A549 (cell line): ENCODE measurements around the gene ARHGEF19.

Source experiments
- BHLHE40 ChIP-seq: IDR thresholded peaks from 2 replicates; pipeline ENCODE4 v1.6.1; 2012; ENCODE audit warnings: low read depth, low read length, inconsistent platforms
- CHD2 ChIP-seq: fragments of 150-350 bp; IDR thresholded peaks from 2 replicates; pipeline ENCODE4 v1.6.1; 2014; ENCODE audit warnings: low read length; ENCODE audit not compliant: partially characterized antibody
- CTCF ChIP-seq: fragments of >200 bp; sonication (Bioruptor Twin); formaldehyde crosslinking; IDR thresholded peaks from 3 replicates; pipeline ENCODE4 v1.5.1; 2016
- HMGXB4 ChIP-seq: fragments of 250-450 bp; sonication (Bioruptor Pico); IDR thresholded peaks from 2 replicates; pipeline ENCODE4 v1.5.0; 2021; ENCODE audit warnings: mild to moderate bottlenecking, moderate library complexity, borderline replicate concordance
- KDM1A ChIP-seq: fragments of 200-600 bp; sonication (generic); IDR thresholded peaks from 2 replicates; pipeline ENCODE4 v1.6.1; 2016; ENCODE audit warnings: low read depth, mild to moderate bottlenecking
- MAX ChIP-seq: IDR thresholded peaks from 2 replicates; pipeline ENCODE4 v1.6.1; 2012
- MYC ChIP-seq: IDR thresholded peaks from 2 replicates; pipeline ENCODE4 v1.6.1; 2012; ENCODE audit warnings: mild to moderate bottlenecking, inconsistent platforms, low read length, improper control_type of control experiment, borderline replicate concordance
- POLR2A ChIP-seq: IDR thresholded peaks from 2 replicates; pipeline ENCODE4 v1.6.1; 2012; ENCODE audit warnings: mild to moderate bottlenecking, low read length
- REST ChIP-seq: fragments of 200-600 bp; sonication (generic); IDR thresholded peaks from 2 replicates; pipeline ENCODE4 v1.6.1; 2016; ENCODE audit warnings: antibody characterized with exemption, mild to moderate bottlenecking, moderate library complexity
- USF2 ChIP-seq: fragments of 450-650 bp; IDR thresholded peaks from 2 replicates; pipeline ENCODE4 v1.6.1; 2014; ENCODE audit warnings: antibody characterized with exemption

GRCh38 chr1:16183179-16183578, 29.3 kb downstream of the ARHGEF19 start:
- TF ChIP-seq REST: no peak
- TF ChIP-seq CTCF: no peak
- no peak for TF ChIP-seq MAX
- no peak for TF ChIP-seq POLR2A
- TF ChIP-seq USF2: no peak
- TF ChIP-seq BHLHE40: no peak
- no peak for TF ChIP-seq CHD2
- no peak for TF ChIP-seq KDM1A
- TF ChIP-seq MYC: no peak
- TF ChIP-seq HMGXB4 (CRISPR knock-in tag): no peak
